DND-41 (cell line): ENCODE results near the gene CD93.
A peak's percentile ranks its signal among the peaks of the same experiment; 100 is the strongest.

Experiments used
- ATAC-seq: fragments of 200-7000 bp; cut with Tn5 transposase; 3 replicates; pipeline ENCODE4 v1.9.1; 2021; ENCODE audit warnings: low read depth; ENCODE audit not compliant: insufficient read depth
- DNase-seq: peaks from one replicate; pipeline ENCODE4 v3.0.0-alpha.2; 2020
- H2AFZ ChIP-seq: 2 replicates; pipeline ENCODE4 v1.6.0; 2012; ENCODE audit warnings: low read depth, low read length
- H3K27ac ChIP-seq: 2 replicates; pipeline ENCODE4 v1.5.1; 2012; ENCODE audit warnings: low read length, inconsistent platforms
- H3K27me3 ChIP-seq: fragments of 200-600 bp; sonication (generic); 2 replicates; pipeline ENCODE4 v1.6.0; 2012; ENCODE audit warnings: low read length, mild to moderate bottlenecking, inconsistent platforms; ENCODE audit not compliant: insufficient read depth, poor library complexity
- H3K36me3 ChIP-seq: 2 replicates; pipeline ENCODE4 v1.5.1; 2012; ENCODE audit warnings: low read length, inconsistent platforms; ENCODE audit not compliant: insufficient read depth
- H3K4me1 ChIP-seq: 2 replicates; pipeline ENCODE4 v1.5.1; 2012; ENCODE audit warnings: mild to moderate bottlenecking, low read length; ENCODE audit not compliant: insufficient read depth
- H3K4me2 ChIP-seq: 2 replicates; pipeline ENCODE4 v1.6.0; 2012; ENCODE audit warnings: mild to moderate bottlenecking, moderate library complexity, low read length, inconsistent platforms; ENCODE audit not compliant: insufficient read depth
- H3K4me3 ChIP-seq, 2 experiments: fragments of 200-600 bp in 1 of 2; shearing (Covaris generic) in 1 of 2; 2 replicates each; pipeline ENCODE4 v1.5.1; 2012 to 2016; ENCODE audit warnings: inconsistent platforms in 2 of 2, low read length in 2 of 2, mild to moderate bottlenecking in 2 of 2, low read depth in 1 of 2, moderate library complexity in 1 of 2
- H3K79me2 ChIP-seq: 2 replicates; pipeline ENCODE4 v1.6.0; 2012; ENCODE audit warnings: low read length, inconsistent platforms; ENCODE audit not compliant: insufficient read depth
- H3K9ac ChIP-seq: 2 replicates; pipeline ENCODE4 v1.6.0; 2012; ENCODE audit warnings: low read depth, mild to moderate bottlenecking, inconsistent platforms, low read length, moderate library complexity
- H3K9me3 ChIP-seq: 2 replicates; pipeline ENCODE4 v1.5.1; 2012; ENCODE audit warnings: low read length, moderate library complexity, mild to moderate bottlenecking, inconsistent platforms; ENCODE audit not compliant: insufficient read depth, severe bottlenecking
- H4K20me1 ChIP-seq: 2 replicates; pipeline ENCODE4 v1.6.0; 2012; ENCODE audit warnings: low read length; ENCODE audit not compliant: insufficient read depth
- CTCF ChIP-seq: IDR thresholded peaks from 2 replicates; pipeline ENCODE4 v1.5.1; 2012; ENCODE audit warnings: borderline replicate concordance, low read length, moderate library complexity, mild to moderate bottlenecking; ENCODE audit not compliant: poor library complexity, severe bottlenecking; ENCODE audit errors: extremely low read depth
- EZH2 ChIP-seq: IDR thresholded peaks from 3 replicates; pipeline ENCODE4 v1.6.1; 2012; ENCODE audit warnings: borderline replicate concordance, low read depth, mild to moderate bottlenecking, moderate library complexity, low read length, inconsistent platforms; ENCODE audit not compliant: severe bottlenecking

Gene CD93

GRCh38 chr20:23111944-23112342, 25.8 kb upstream of the CD93 start:
- ATAC-seq (no peak), DNase-seq (no peak)
- no peaks in the 10 kb centered on the region for H3K9me3 ChIP-seq
- no peaks in the 10 kb centered on the region for H4K20me1 ChIP-seq
- no peak overlapping the region for H3K4me2 ChIP-seq
- H3K79me2 ChIP-seq, result no peaks in the 10 kb centered on the region
- no peak overlapping the region for H2AFZ ChIP-seq
- no peak for TF ChIP-seq EZH2
- no peak for TF ChIP-seq CTCF
- peak overlapping the region; percentile 4; the same call in 1 of the 2 replicates for H3K9ac ChIP-seq
- H3K27ac ChIP-seq, result peak overlapping the region; percentile 94
- H3K4me1 ChIP-seq, result peaks cover 66% of the 10 kb centered on the region
- no peaks in the 10 kb centered on the region for H3K36me3 ChIP-seq
- H3K4me3 ChIP-seq, result no peak overlapping the region
- no peaks in the 10 kb centered on the region for H3K27me3 ChIP-seq

GRCh38 chr20:23111307-23111943, 25.3 kb upstream of the CD93 start:
- H3K27ac ChIP-seq, result peak overlapping the region; percentile 94; the same call in 1 of the 2 replicates
- H3K4me1 ChIP-seq, result peaks cover 61% of the 10 kb centered on the region
- H2AFZ ChIP-seq, result no peak overlapping the region
- TF ChIP-seq EZH2 (no peak), CTCF (no peak)
- no peak for DNase-seq
- no peaks in the 10 kb centered on the region for H3K27me3 ChIP-seq
- H3K9me3 ChIP-seq, result no peaks in the 10 kb centered on the region
- no peaks in the 10 kb centered on the region for H3K79me2 ChIP-seq
- no peaks in the 10 kb centered on the region for H4K20me1 ChIP-seq
- no peak overlapping the region for H3K4me3 ChIP-seq
- H3K4me2 ChIP-seq, result no peak overlapping the region
- no peaks in the 10 kb centered on the region for H3K36me3 ChIP-seq
- H3K9ac ChIP-seq, result no peak overlapping the region
- ATAC-seq, result no peak

GRCh38 chr20:23108871-23109270, 22.7 kb upstream of the CD93 start:
- Histone ChIP-seq H3K9ac (no peak overlapping the region), H3K4me1 (peaks cover 36% of the 10 kb centered on the region), H2AFZ (no peak overlapping the region), H3K36me3 (no peaks in the 10 kb centered on the region), H3K79me2 (no peaks in the 10 kb centered on the region), H3K27me3 (no peaks in the 10 kb centered on the region), H3K4me3 (no peak overlapping the region), H3K27ac (no peak overlapping the region), H3K4me2 (no peak overlapping the region), H3K9me3 (no peaks in the 10 kb centered on the region), H4K20me1 (no peaks in the 10 kb centered on the region)
- ATAC-seq (no peak), DNase-seq (no peak)
- TF ChIP-seq EZH2, result no peak
- TF ChIP-seq CTCF, result no peak

- DNase-seq (no peak), ATAC-seq (no peak)
- TF ChIP-seq EZH2, result no peak
- TF ChIP-seq CTCF, result no peak
- Histone ChIP-seq H3K4me3 (no peak overlapping the region), H3K9me3 (no peaks in the 10 kb centered on the region), H3K4me1 (peaks cover 22% of the 10 kb centered on the region), H3K79me2 (no peaks in the 10 kb centered on the region), H3K27me3 (no peaks in the 10 kb centered on the region), H2AFZ (no peak overlapping the region), H3K9ac (no peak overlapping the region), H3K4me2 (no peak overlapping the region), H3K36me3 (no peaks in the 10 kb centered on the region), H3K27ac (no peak overlapping the region), H4K20me1 (no peaks in the 10 kb centered on the region)
These were observed 21.3 kb upstream of the CD93 start for GRCh38 chr20:23107466-23107865.
